ENCODE measurements around the gene SYDE2. TPM values are rescaled to one million over a fixed set of nuclear protein-coding genes. Genes with fewer than 3 reads are reported as not detected.
"Not testable (repeated sequence)": the region's sequence is repeated elsewhere in the genome, so short reads cannot be mapped to it uniquely, and the experiment has no call there.

SYDE2 gene
- polyA plus RNA-seq, 2 of the 4 experiments (the other 2 are of a cell fraction), result 0.92 to 2.6 TPM

DNA sequence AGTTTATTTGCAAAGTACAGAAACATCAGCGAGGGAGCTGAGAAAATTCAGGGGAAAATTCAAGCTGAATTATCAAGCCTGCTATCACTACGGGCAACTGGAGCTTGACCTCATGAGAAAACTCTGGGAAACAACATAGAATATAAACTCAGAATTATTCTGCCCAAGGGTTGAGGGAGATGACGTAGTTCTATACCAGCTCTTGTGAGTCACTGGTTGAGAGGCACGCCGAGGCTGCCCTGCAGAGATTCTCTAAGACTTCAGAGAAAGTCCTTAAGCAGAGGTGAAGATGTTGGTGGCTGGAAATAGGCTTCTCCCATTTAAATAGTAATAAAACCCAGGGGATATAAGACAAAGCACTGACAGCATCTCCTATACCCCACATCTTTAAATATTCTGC lies 12.3 kb downstream of the SYDE2 start (continued):
- TF ChIP-seq, protein P1, sequence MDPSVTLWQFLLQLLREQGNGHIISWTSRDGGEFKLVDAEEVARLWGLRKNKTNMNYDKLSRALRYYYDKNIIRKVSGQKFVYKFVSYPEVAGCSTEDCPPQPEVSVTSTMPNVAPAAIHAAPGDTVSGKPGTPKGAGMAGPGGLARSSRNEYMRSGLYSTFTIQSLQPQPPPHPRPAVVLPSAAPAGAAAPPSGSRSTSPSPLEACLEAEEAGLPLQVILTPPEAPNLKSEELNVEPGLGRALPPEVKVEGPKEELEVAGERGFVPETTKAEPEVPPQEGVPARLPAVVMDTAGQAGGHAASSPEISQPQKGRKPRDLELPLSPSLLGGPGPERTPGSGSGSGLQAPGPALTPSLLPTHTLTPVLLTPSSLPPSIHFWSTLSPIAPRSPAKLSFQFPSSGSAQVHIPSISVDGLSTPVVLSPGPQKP (IDR thresholded peaks at IDR 0.05; ENCODE audit: low read depth, low read length), result no peak
- TF ChIP-seq, protein P2, sequence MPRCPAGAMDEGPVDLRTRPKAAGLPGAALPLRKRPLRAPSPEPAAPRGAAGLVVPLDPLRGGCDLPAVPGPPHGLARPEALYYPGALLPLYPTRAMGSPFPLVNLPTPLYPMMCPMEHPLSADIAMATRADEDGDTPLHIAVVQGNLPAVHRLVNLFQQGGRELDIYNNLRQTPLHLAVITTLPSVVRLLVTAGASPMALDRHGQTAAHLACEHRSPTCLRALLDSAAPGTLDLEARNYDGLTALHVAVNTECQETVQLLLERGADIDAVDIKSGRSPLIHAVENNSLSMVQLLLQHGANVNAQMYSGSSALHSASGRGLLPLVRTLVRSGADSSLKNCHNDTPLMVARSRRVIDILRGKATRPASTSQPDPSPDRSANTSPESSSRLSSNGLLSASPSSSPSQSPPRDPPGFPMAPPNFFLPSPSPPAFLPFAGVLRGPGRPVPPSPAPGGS (IDR thresholded peaks at IDR 0.05), result no peak

DNA sequence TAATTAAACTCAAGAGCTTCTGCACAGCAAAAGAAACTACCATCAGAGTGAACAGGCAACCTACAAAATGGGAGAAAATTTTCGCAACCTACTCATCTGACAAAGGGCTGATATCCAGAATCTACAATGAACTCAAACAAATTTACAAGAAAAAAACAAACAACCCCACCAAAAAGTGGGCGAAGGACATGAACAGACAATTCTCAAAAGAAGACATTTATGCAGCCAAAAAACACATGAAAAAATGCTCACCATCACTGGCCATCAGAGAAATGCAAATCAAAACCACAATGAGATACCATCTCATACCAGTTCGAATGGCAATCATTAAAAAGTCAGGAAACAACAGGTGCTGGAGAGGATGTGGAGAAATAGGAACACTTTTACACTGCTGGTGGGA lies 13.8 kb downstream of the SYDE2 start:
- ATAC-seq; H3K4me2 ChIP-seq; H3K4me1 ChIP-seq; H3K4me3 ChIP-seq; POLR2A ChIA-PET; FAIRE-seq; DNase-seq (ENCODE audit: low read depth in 1 of 2, low spot score in 1 of 2); CTCF ChIA-PET; H3K27ac ChIP-seq; H3K9me3 ChIP-seq: not testable (repeated sequence)
- WGBS (ENCODE audit: missing lambda C conversion rate), result 92% methylated on average over 3 of the region's 3 CpGs

DNA sequence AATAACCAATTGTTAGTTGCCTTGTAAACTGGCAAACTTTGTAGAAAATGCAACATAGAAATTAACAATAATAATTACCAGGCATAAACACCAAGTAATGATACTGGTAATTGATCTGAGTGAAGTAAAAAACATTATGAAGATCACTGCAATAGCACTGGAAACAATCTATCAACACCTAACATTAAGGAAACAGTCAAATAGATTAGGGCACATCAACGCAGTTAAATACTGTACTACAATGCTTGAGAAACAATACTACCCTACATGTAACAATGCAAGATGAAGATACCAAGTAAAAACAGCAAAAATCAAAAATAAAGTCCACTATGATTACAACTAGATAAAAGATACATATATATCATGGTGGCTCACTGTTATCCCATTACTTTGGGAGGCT lies 16.6 kb downstream of the SYDE2 start:
- WGBS (ENCODE audit: missing lambda C conversion rate), result 96% methylated on average over 1 of the region's 1 CpG
- H3K9me3 ChIP-seq, result no peaks in the 10 kb centered on the region
- no peak overlapping the region for H3K4me2 ChIP-seq
- FAIRE-seq (no peak), ATAC-seq (no peak), DNase-seq (ENCODE audit: low read depth in 1 of 2, low spot score in 1 of 2) (no peak)
- H3K27ac ChIP-seq, result no peak overlapping the region
- CTCF ChIA-PET, result no interaction called here
- H3K4me3 ChIP-seq, result no peak overlapping the region
- POLR2A ChIA-PET, result no interaction called here
- no peaks in the 10 kb centered on the region for H3K4me1 ChIP-seq
- no peak for TF ChIP-seq ESRRA (IDR thresholded peaks at IDR 0.05; ENCODE audit: borderline replicate concordance, low read length)
- TF ChIP-seq EP300 (IDR thresholded peaks at IDR 0.05), result no peak
- TF ChIP-seq, protein P3, sequence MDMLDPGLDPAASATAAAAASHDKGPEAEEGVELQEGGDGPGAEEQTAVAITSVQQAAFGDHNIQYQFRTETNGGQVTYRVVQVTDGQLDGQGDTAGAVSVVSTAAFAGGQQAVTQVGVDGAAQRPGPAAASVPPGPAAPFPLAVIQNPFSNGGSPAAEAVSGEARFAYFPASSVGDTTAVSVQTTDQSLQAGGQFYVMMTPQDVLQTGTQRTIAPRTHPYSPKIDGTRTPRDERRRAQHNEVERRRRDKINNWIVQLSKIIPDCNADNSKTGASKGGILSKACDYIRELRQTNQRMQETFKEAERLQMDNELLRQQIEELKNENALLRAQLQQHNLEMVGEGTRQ (IDR thresholded peaks at IDR 0.05), result no peak
- no peak for TF ChIP-seq ZC3H11A (IDR thresholded peaks at IDR 0.05)
- no peak for TF ChIP-seq HOXB5 (CRISPR knock-in tag; IDR thresholded peaks at IDR 0.05)

DNA sequence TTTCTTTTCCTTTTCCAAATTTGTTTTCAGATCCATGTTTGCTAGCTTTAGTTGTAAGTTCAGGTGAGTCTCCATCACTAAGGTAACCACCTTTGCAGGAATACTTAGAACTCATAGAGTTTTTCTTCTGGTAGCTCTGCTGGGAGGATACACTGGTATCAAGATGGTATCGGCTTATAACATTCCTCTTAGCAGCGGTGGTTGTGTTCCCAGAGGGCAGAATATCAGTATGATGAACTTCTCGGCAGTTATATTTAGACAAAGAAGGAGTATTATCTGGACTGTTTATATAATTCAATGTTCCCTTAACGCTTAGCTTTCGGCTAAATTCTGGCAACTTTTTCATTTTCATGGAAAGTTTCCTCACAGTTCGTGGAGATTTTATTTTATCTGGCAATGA lies 18.1 kb downstream of the SYDE2 start:
- WGBS (ENCODE audit: missing lambda C conversion rate), result 91% methylated on average over 6 of the region's 6 CpGs
- Histone ChIP-seq H3K4me1 (no peaks in the 10 kb centered on the region), H3K4me2 (no peak overlapping the region), H3K27ac (no peak overlapping the region), H3K4me3 (no peak overlapping the region), H3K9me3 (no peaks in the 10 kb centered on the region)
- TF ChIP-seq BHLHE40 (IDR thresholded peaks at IDR 0.05; ENCODE audit: low read depth, low read length) (no peak), MYC (IDR thresholded peaks at IDR 0.05; ENCODE audit: borderline replicate concordance, low read length) (no peak), KDM1A (IDR thresholded peaks at IDR 0.05; ENCODE audit: low read depth) (no peak), TP53 (CRISPR knock-in tag; IDR thresholded peaks at IDR 0.05) (no peak), CEBPB (IDR thresholded peaks at IDR 0.05) (no peak), RNF2 (IDR thresholded peaks at IDR 0.05; ENCODE audit: borderline replicate concordance, low read depth) (no peak), PHF8 (IDR thresholded peaks at IDR 0.05; ENCODE audit: borderline replicate concordance, low read depth) (no peak), SREBF2 (IDR thresholded peaks at IDR 0.05) (no peak)
- TF ChIP-seq, protein P2 (IDR thresholded peaks at IDR 0.05), result no peak
- no peak for FAIRE-seq
- ChIA-PET POLR2A (no interaction called here), CTCF (no interaction called here)
- ATAC-seq, result no peak
- DNase-seq (ENCODE audit: low read depth in 1 of 2, low spot score in 1 of 2), result no peak
